IMR-90 (cell line): Measurements from ENCODE around the gene NFKB1. TPM values are rescaled to one million over a fixed set of nuclear protein-coding genes. Genes with fewer than 3 reads are reported as not detected.

Source experiments
- ATAC-seq: fragments of 200-7000 bp; cut with Tn5 transposase; 2 replicates; pipeline ENCODE4 v1.9.1; 2020; ENCODE audit warnings: low read depth, mild to moderate bottlenecking, moderate library complexity
- BruUV-seq: library from RNA; stranded (reverse); fragments of 400-500 nt; replicated peaks from 2 replicates; lab custom pipeline; 2021; lab: Mats Ljungman, UMichigan
- CTCF ChIA-PET: fragments of 300-600 bp; formaldehyde crosslinking; extraction: SDS; loops from one replicate; lab custom pipeline; 2021; ENCODE audit warnings: antibody characterized with exemption; lab: Yijun Ruan, JAX
- POLR2A ChIA-PET: fragments of 300-600 bp; sonication (Branson Sonifier 250); formaldehyde crosslinking; loops from one replicate; lab custom pipeline; 2022; ENCODE audit warnings: antibody characterized with exemption; ENCODE audit not compliant: unreplicated experiment; lab: Charles Lee
- DNase-seq: peaks from one replicate; pipeline ENCODE4 v3.0.0; 2013
- H2AFZ ChIP-seq: replicated peaks from 2 replicates; pipeline ENCODE3; 2013; ENCODE audit warnings: low read length, mild to moderate bottlenecking; ENCODE audit not compliant: poor library complexity
- H2AK5ac ChIP-seq: 2 replicates; pipeline ENCODE4 v1.6.1; 2013; ENCODE audit warnings: low read depth, low read length, inconsistent platforms
- H2AK9ac ChIP-seq: replicated peaks from 2 replicates; pipeline ENCODE3; 2013; ENCODE audit warnings: mild to moderate bottlenecking, low read depth, low read length, moderate library complexity; ENCODE audit not compliant: poor library complexity
- H2BK120ac ChIP-seq: 2 replicates; pipeline ENCODE4 v1.6.1; 2013; ENCODE audit warnings: low read depth, low read length, inconsistent platforms
- H2BK15ac ChIP-seq: 3 replicates; pipeline ENCODE4 v1.6.1; 2013; ENCODE audit warnings: low read depth, low read length, inconsistent platforms
- H2BK20ac ChIP-seq: 2 replicates; pipeline ENCODE4 v1.6.1; 2013; ENCODE audit warnings: low read depth, mild to moderate bottlenecking, inconsistent platforms, low read length, moderate library complexity
- H2BK5ac ChIP-seq: 2 replicates; pipeline ENCODE4 v1.6.1; 2013; ENCODE audit warnings: mild to moderate bottlenecking, low read depth, low read length, inconsistent platforms; ENCODE audit not compliant: poor library complexity, severe bottlenecking
- H3K14ac ChIP-seq: replicated peaks from 2 replicates; pipeline ENCODE4 v1.6.1; 2013; ENCODE audit warnings: low read depth, low read length, inconsistent platforms
- H3K18ac ChIP-seq: 2 replicates; pipeline ENCODE4 v1.6.1; 2013; ENCODE audit warnings: low read depth, low read length, control low read depth
- H3K23ac ChIP-seq: 2 replicates; pipeline ENCODE4 v1.6.1; 2013; ENCODE audit warnings: low read depth, low read length, inconsistent platforms
- H3K27ac ChIP-seq: 2 replicates; pipeline ENCODE4 v1.5.1; 2013; ENCODE audit warnings: mild to moderate bottlenecking, control low read depth, low read length; ENCODE audit not compliant: insufficient read depth
- H3K27me3 ChIP-seq: 2 replicates; pipeline ENCODE4 v1.6.1; 2013; ENCODE audit warnings: low read length; ENCODE audit not compliant: control insufficient read depth, insufficient read depth
- H3K36me3 ChIP-seq: 2 replicates; pipeline ENCODE4 v1.6.1; 2013; ENCODE audit warnings: low read length, mixed read lengths; ENCODE audit not compliant: control insufficient read depth, insufficient read depth
- H3K4ac ChIP-seq: 2 replicates; pipeline ENCODE4 v1.6.1; 2013; ENCODE audit warnings: low read depth, low read length, inconsistent platforms
- H3K4me1 ChIP-seq: 2 replicates; pipeline ENCODE4 v1.6.1; 2013; ENCODE audit warnings: low read length, mixed read lengths; ENCODE audit not compliant: control insufficient read depth, insufficient read depth
- H3K4me2 ChIP-seq: 2 replicates; pipeline ENCODE4 v1.6.1; 2013; ENCODE audit warnings: low read depth, mild to moderate bottlenecking, control low read depth, low read length, moderate library complexity
- H3K4me3 ChIP-seq: 2 replicates; pipeline ENCODE4 v1.5.1; 2013; ENCODE audit warnings: low read depth, mild to moderate bottlenecking, control low read depth, low read length, moderate library complexity; ENCODE audit not compliant: insufficient read depth
- H3K56ac ChIP-seq: 2 replicates; pipeline ENCODE4 v1.6.1; 2013; ENCODE audit warnings: low read length, inconsistent platforms; ENCODE audit not compliant: insufficient read depth; ENCODE audit errors: extremely low read depth
- H3K79me1 ChIP-seq, 2 experiments: 2 replicates each; pipeline ENCODE4 v1.6.1; 2013; ENCODE audit warnings: low read length in 2 of 2, inconsistent platforms in 1 of 2, low read depth in 1 of 2
- H3K9ac ChIP-seq: 2 replicates; pipeline ENCODE4 v1.6.1; 2013; ENCODE audit warnings: low read depth, low read length, control low read depth
- H3K9me1 ChIP-seq: 2 replicates; pipeline ENCODE4 v1.6.1; 2013; ENCODE audit warnings: low read length, inconsistent platforms; ENCODE audit not compliant: insufficient read depth
- H3K9me3 ChIP-seq: 2 replicates; pipeline ENCODE4 v1.6.1; 2013; ENCODE audit warnings: low read length; ENCODE audit not compliant: control insufficient read depth, insufficient read depth
- H4K20me1 ChIP-seq: 2 replicates; pipeline ENCODE4 v1.6.1; 2013; ENCODE audit warnings: low read length, inconsistent platforms; ENCODE audit not compliant: insufficient read depth
- H4K5ac ChIP-seq: 2 replicates; pipeline ENCODE4 v1.6.1; 2013; ENCODE audit warnings: mild to moderate bottlenecking, low read depth, low read length, control low read depth
- H4K8ac ChIP-seq, 2 experiments: 2 replicates each; pipeline ENCODE4 v1.6.1; 2013; ENCODE audit warnings: low read depth in 2 of 2, low read length in 2 of 2, control low read depth in 1 of 2, inconsistent platforms in 1 of 2
- H4K91ac ChIP-seq: 2 replicates; pipeline ENCODE4 v1.6.1; 2013; ENCODE audit warnings: low read depth, low read length, inconsistent platforms; ENCODE audit not compliant: insufficient read depth
- BHLHE40 ChIP-seq: fragments of 150-350 bp; IDR thresholded peaks from 2 replicates; pipeline ENCODE4 v1.6.1; 2016; ENCODE audit warnings: mild to moderate bottlenecking, low read depth, low read length
- FOS ChIP-seq: fragments of 150-350 bp; IDR thresholded peaks from 2 replicates; pipeline ENCODE4 v1.6.1; 2016; ENCODE audit warnings: low read depth, low read length
- NFE2L2 ChIP-seq: fragments of 150-350 bp; IDR thresholded peaks from 2 replicates; pipeline ENCODE4 v1.6.1; 2016; ENCODE audit warnings: low read depth, mild to moderate bottlenecking, low read length
- POLR2A ChIP-seq: IDR thresholded peaks from 2 replicates; pipeline ENCODE4 v1.6.1; 2012; ENCODE audit warnings: mild to moderate bottlenecking, low read depth, low read length
- SMC3 ChIP-seq: fragments of 150-350 bp; IDR thresholded peaks from 2 replicates; pipeline ENCODE4 v1.6.1; 2016; ENCODE audit warnings: low read depth, mild to moderate bottlenecking, antibody characterized with exemption, low read length, moderate library complexity
- USF2 ChIP-seq: fragments of 150-350 bp; IDR thresholded peaks from 2 replicates; pipeline ENCODE4 v1.6.1; 2017; ENCODE audit warnings: mild to moderate bottlenecking, antibody characterized with exemption, low read length, low read depth
- dilution Hi-C: fragments of 300-500 bp; cut with HindIII; formaldehyde crosslinking; loops from one replicate; pipeline ENCODE4 v1.14.3; 2018; ENCODE audit warnings: low sequenced_read_pairs; ENCODE audit not compliant: unreplicated experiment
- in situ Hi-C: fragments of 300-500 bp; cut with MboI; formaldehyde crosslinking; loops from 3 replicates; pipeline ENCODE4 v1.14.3; 2019; ENCODE audit warnings: low sequenced_read_pairs, inconsistent platforms, mixed read lengths
- intact Hi-C: fragments of 100-400 bp; cut with micrococcal nuclease; formaldehyde crosslinking; loops from 2 replicates; pipeline ENCODE4 v1.10.0; 2022
- polyA plus RNA-seq, 3 experiments: library from polyadenylated mRNA; depleted of rRNA; stranded (reverse); fragments of >200 nt; gene quantifications; 2 replicates each; pipeline ENCODE4 v1.2.3, GENCODE V29; 2012; ENCODE audit warnings: low replicate concordance in 1 of 3
- total RNA-seq: library from RNA; depleted of rRNA; stranded (reverse); fragments of >200 nt; gene quantifications from 2 replicates; pipeline ENCODE4 v1.2.3, GENCODE V29; 2012

NFKB1 gene
- total and polyA plus RNA-seq, 2 of the 4 experiments (the other 2 are of a cell fraction): 19.8 to 24.6 TPM

- no peak for TF ChIP-seq SMC3
Measured at GRCh38 chr4:102543030-102543928, 42.1 kb downstream of the NFKB1 start (continued).

GRCh38 chr4:102546635-102547034 lies 45.5 kb downstream of the NFKB1 start:
- intact Hi-C loops: no loop called here
- in situ Hi-C loops: no loop called here
- H3K14ac ChIP-seq: no peak overlapping the region
- H3K9me1 ChIP-seq: peaks cover 5% of the 10 kb centered on the region
- H2AK9ac ChIP-seq: no peak overlapping the region
- H2BK5ac ChIP-seq: no peak overlapping the region
- no peaks in the 10 kb centered on the region for H4K20me1 ChIP-seq
- H3K56ac ChIP-seq: no peak overlapping the region
- no peak overlapping the region for H2BK15ac ChIP-seq
- H3K9me3 ChIP-seq: no peaks in the 10 kb centered on the region
- H3K4me2 ChIP-seq: no peak overlapping the region
- POLR2A ChIA-PET: no interaction called here
- no peak overlapping the region for H3K4ac ChIP-seq
- no peak overlapping the region for H4K5ac ChIP-seq
- no peak overlapping the region for H2BK120ac ChIP-seq
- H2AK5ac ChIP-seq: no peak overlapping the region
- H3K18ac ChIP-seq: no peak overlapping the region
- no peak for ATAC-seq
- H3K27me3 ChIP-seq: no peaks in the 10 kb centered on the region
- H3K23ac ChIP-seq: no peak overlapping the region
- H2BK20ac ChIP-seq: no peak overlapping the region
- H3K27ac ChIP-seq: no peak overlapping the region
- H2AFZ ChIP-seq: no peak overlapping the region
- no TSS peak for BruUV-seq
- CTCF ChIA-PET: interaction anchor here (0.8 to 1.4 kb wide), 2 partner anchors 11 to 26 kb away, joined by 3 to 5 read pairs; no protein-coding TSS in a partner anchor
- dilution Hi-C loops: no loop called here
- H3K79me1 ChIP-seq: peaks cover 7 to 9% of the 10 kb centered on the region in 2 experiments; a peak in 3 of 4 replicates
- no peak overlapping the region for H3K4me3 ChIP-seq
- TF ChIP-seq SMC3 (no peak), FOS (no peak), POLR2A (no peak), BHLHE40 (no peak), NFE2L2 (no peak), USF2 (no peak)
- no peak overlapping the region for H3K9ac ChIP-seq
- no peak overlapping the region for H4K91ac ChIP-seq
- H4K8ac ChIP-seq: no peak overlapping the region
- no peak for DNase-seq
- H3K4me1 ChIP-seq: no peaks in the 10 kb centered on the region
- H3K36me3 ChIP-seq: peaks cover 10% of the 10 kb centered on the region
